ENCODE results near the gene DNASE1. TPM values are rescaled to one million over a fixed set of nuclear protein-coding genes. Genes with fewer than 3 reads are reported as not detected.
A peak's percentile ranks its signal among the peaks of the same experiment; 100 is the strongest.

Gene DNASE1
- total and polyA plus RNA-seq, 9 of the 15 experiments (the other 6 are each of a cell fraction or from before 2014, with no cell fraction given): 0.53 to 10.1 (median 5.9) TPM

DNA sequence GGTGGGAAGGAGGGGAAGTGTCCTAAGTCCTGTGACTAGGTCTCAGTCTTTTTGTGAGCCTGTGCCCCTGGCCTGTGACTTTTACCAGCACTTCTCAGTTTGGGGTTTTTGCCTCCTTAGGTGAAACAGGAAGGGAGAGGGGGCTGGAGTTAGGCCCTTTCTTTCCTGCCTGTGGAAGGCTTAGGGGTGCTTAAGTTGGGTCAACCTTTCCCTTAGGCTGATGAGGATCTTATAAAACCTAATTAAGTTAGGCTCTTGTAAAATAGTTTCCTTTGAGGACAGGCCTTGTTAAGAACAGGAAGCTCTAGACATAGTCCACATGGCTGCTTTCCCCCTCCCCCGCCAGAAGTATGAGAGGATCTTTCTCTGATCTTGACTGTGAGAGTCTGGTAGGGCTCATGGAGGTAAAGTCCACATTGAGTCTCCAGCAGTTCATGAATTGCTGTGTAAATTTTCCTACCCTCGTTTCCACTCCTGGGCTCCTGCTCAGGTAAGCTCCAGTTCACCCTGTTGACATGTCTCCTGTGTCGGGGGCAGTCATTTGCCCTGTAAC lies 17.0 kb upstream of the DNASE1 start (continued):
- no peak for TF ChIP-seq NEUROD1 (IDR thresholded peaks at IDR 0.05; ENCODE audit: borderline replicate concordance, low read depth, low read length, partially characterized antibody)
- no peak for TF ChIP-seq SRSF3 (IDR thresholded peaks at IDR 0.05; ENCODE audit: insufficient read depth, low read length)
- TF ChIP-seq ZNF311 (CRISPR knock-in tag; IDR thresholded peaks at IDR 0.05): 0 out of 2 replicates have a peak, but pooled peaks have one; percentile 9
- TF ChIP-seq ZNF592 (IDR thresholded peaks at IDR 0.05): peak; percentile 71
- peak; percentile 29; the same call in 1 of the 2 replicates for TF ChIP-seq CHD2 (IDR thresholded peaks at IDR 0.05; ENCODE audit: low read depth, low read length)
- TF ChIP-seq YY1 (IDR thresholded peaks at IDR 0.05; ENCODE audit: borderline replicate concordance in 1 of 3, control insufficient read depth in 1 of 3, extremely low read depth in 1 of 3, insufficient read depth in 3 of 3, insufficient read length in 1 of 3, insufficient replicate concordance in 2 of 3, low read depth in 1 of 3, low read length in 2 of 3): peak in 1 of 3 experiments; percentile 53
- peak; percentile 65; the same call in 1 of the 2 replicates for TF ChIP-seq L3MBTL2 (IDR thresholded peaks at IDR 0.05)
